DOHH2 (cell line): ENCODE data around the gene FHOD1.

Experiments used
- H3F3A ChIP-seq: fragments of 200-600 bp; sonication (generic), shearing (Covaris generic); 2 replicates; pipeline ENCODE4 v1.6.0; 2016; ENCODE audit warnings: antibody characterized with exemption, mild to moderate bottlenecking; ENCODE audit not compliant: control insufficient read depth, insufficient read depth
- H3K27ac ChIP-seq: fragments of 200-600 bp; sonication (generic); 2 replicates; pipeline ENCODE4 v1.5.1; 2014; ENCODE audit warnings: low read depth, mild to moderate bottlenecking, low read length, moderate library complexity
- H3K27me3 ChIP-seq: fragments of 200-600 bp; sonication (generic); 2 replicates; pipeline ENCODE4 v1.6.1; 2014; ENCODE audit warnings: mild to moderate bottlenecking, low read length, mixed read lengths; ENCODE audit not compliant: control insufficient read depth
- H3K36me3 ChIP-seq: fragments of 200-600 bp; sonication (generic); 2 replicates; pipeline ENCODE4 v1.6.1; 2014; ENCODE audit warnings: mild to moderate bottlenecking, low read length, moderate library complexity, mixed read lengths; ENCODE audit not compliant: control insufficient read depth
- H3K4me1 ChIP-seq: fragments of 200-600 bp; sonication (generic); 2 replicates; pipeline ENCODE4 v1.6.1; 2014; ENCODE audit warnings: mild to moderate bottlenecking, low read length, mixed read lengths; ENCODE audit not compliant: control insufficient read depth
- H3K4me2 ChIP-seq: fragments of 200-600 bp; sonication (generic); 2 replicates; pipeline ENCODE4 v1.6.0; 2014; ENCODE audit warnings: mild to moderate bottlenecking, low read length, moderate library complexity
- H3K4me3 ChIP-seq: fragments of 200-600 bp; sonication (generic); 2 replicates; pipeline ENCODE4 v1.5.1; 2014; ENCODE audit warnings: mild to moderate bottlenecking, low read length, mixed read lengths
- H3K79me2 ChIP-seq: fragments of 200-600 bp; sonication (generic); 2 replicates; pipeline ENCODE4 v1.6.1; 2014; ENCODE audit warnings: mild to moderate bottlenecking, low read length, mixed read lengths; ENCODE audit not compliant: control insufficient read depth
- H3K9me2 ChIP-seq: fragments of 200-600 bp; sonication (generic); replicated peaks from 2 replicates; pipeline ENCODE4 v1.6.1; 2014; ENCODE audit warnings: mild to moderate bottlenecking, low read length, mixed read lengths; ENCODE audit not compliant: control insufficient read depth
- H3K9me3 ChIP-seq: fragments of 200-600 bp; sonication (generic); 2 replicates; pipeline ENCODE4 v1.6.1; 2014; ENCODE audit warnings: antibody characterized with exemption, low read length, mixed read lengths; ENCODE audit not compliant: control insufficient read depth, insufficient read depth
- H4K20me1 ChIP-seq: fragments of 200-600 bp; sonication (generic); 2 replicates; pipeline ENCODE4 v1.6.0; 2014; ENCODE audit warnings: low read depth, mild to moderate bottlenecking, antibody characterized with exemption, low read length, moderate library complexity; ENCODE audit not compliant: control insufficient read depth, insufficient read depth
- EZH2phosphoT487 ChIP-seq: fragments of 200-600 bp; sonication (generic); IDR thresholded peaks from 2 replicates; pipeline ENCODE4 v1.6.1; 2017; ENCODE audit warnings: borderline replicate concordance, mild to moderate bottlenecking, antibody characterized with exemption, low read length, moderate library complexity, mixed read lengths
- TF ChIP-seq, protein P1 (sequence below): fragments of 200-600 bp; sonication (generic); IDR thresholded peaks from one replicate; pipeline ENCODE4 v1.5.1; 2014; ENCODE audit warnings: antibody characterized with exemption, mild to moderate bottlenecking, low read depth, low read length; ENCODE audit not compliant: poor library complexity, severe bottlenecking

The FHOD1 gene

GRCh38 chr16:67268136-67268579 lies 20.9 kb upstream of the FHOD1 start:
- H3K4me1 ChIP-seq, result no peaks in the 10 kb centered on the region
- no peak overlapping the region for H3K4me2 ChIP-seq
- H3K27ac ChIP-seq, result no peak overlapping the region
- no peaks in the 10 kb centered on the region for H3K9me3 ChIP-seq
- no peaks in the 10 kb centered on the region for H3F3A ChIP-seq
- no peak overlapping the region for H3K4me3 ChIP-seq
- no peaks in the 10 kb centered on the region for H3K36me3 ChIP-seq
- peaks cover 18% of the 10 kb centered on the region for H3K27me3 ChIP-seq
- H3K9me2 ChIP-seq, result no peaks in the 10 kb centered on the region
- no peaks in the 10 kb centered on the region for H3K79me2 ChIP-seq
- TF ChIP-seq EZH2phosphoT487, result no peak
- TF ChIP-seq, protein P1, sequence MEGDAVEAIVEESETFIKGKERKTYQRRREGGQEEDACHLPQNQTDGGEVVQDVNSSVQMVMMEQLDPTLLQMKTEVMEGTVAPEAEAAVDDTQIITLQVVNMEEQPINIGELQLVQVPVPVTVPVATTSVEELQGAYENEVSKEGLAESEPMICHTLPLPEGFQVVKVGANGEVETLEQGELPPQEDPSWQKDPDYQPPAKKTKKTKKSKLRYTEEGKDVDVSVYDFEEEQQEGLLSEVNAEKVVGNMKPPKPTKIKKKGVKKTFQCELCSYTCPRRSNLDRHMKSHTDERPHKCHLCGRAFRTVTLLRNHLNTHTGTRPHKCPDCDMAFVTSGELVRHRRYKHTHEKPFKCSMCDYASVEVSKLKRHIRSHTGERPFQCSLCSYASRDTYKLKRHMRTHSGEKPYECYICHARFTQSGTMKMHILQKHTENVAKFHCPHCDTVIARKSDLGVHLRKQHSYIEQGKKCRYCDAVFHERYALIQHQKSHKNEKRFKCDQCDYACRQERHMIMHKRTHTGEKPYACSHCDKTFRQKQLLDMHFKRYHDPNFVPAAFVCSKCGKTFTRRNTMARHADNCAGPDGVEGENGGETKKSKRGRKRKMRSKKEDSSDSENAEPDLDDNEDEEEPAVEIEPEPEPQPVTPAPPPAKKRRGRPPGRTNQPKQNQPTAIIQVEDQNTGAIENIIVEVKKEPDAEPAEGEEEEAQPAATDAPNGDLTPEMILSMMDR, result no peak
- H4K20me1 ChIP-seq, result no peaks in the 10 kb centered on the region

- Histone ChIP-seq H3K4me1 (no peaks in the 10 kb centered on the region), H3F3A (no peaks in the 10 kb centered on the region), H3K9me2 (no peaks in the 10 kb centered on the region), H3K36me3 (no peaks in the 10 kb centered on the region), H3K27me3 (peaks cover 25% of the 10 kb centered on the region), H3K27ac (no peak overlapping the region), H3K4me2 (no peak overlapping the region), H3K9me3 (no peaks in the 10 kb centered on the region), H3K4me3 (no peak overlapping the region), H3K79me2 (no peaks in the 10 kb centered on the region), H4K20me1 (no peaks in the 10 kb centered on the region)
- TF ChIP-seq EZH2phosphoT487, result no peak
- TF ChIP-seq, protein P1, result no peak
Observed at GRCh38 chr16:67265834-67266233, 18.6 kb upstream of the FHOD1 start.

GRCh38 chr16:67264866-67265265 lies 17.6 kb upstream of the FHOD1 start:
- TF ChIP-seq EZH2phosphoT487, result no peak
- TF ChIP-seq, protein P1, result no peak
- Histone ChIP-seq H3K4me2 (no peak overlapping the region), H3K36me3 (no peaks in the 10 kb centered on the region)

More at GRCh38 chr16:67264866-67265265, 17.6 kb upstream of the FHOD1 start:
- peaks cover 25% of the 10 kb centered on the region for H3K27me3 ChIP-seq
- H3K27ac ChIP-seq, result no peak overlapping the region
- no peaks in the 10 kb centered on the region for H3K79me2 ChIP-seq
- no peak overlapping the region for H3K4me3 ChIP-seq
- H3F3A ChIP-seq, result no peaks in the 10 kb centered on the region
- H4K20me1 ChIP-seq, result no peaks in the 10 kb centered on the region
- H3K9me3 ChIP-seq, result no peaks in the 10 kb centered on the region
- H3K4me1 ChIP-seq, result no peaks in the 10 kb centered on the region
- H3K9me2 ChIP-seq, result no peaks in the 10 kb centered on the region
